Transverse colon (tissue), 4 donors: ENCODE measurements around the gene BTBD19. TPM values are rescaled to one million over a fixed set of nuclear protein-coding genes. Genes with fewer than 3 reads are reported as not detected.
A peak's percentile ranks its signal among the peaks of the same experiment; 100 is the strongest.
"Not testable (repeated sequence)": the region's sequence is repeated elsewhere in the genome, so short reads cannot be mapped to it uniquely, and the experiment has no call there.

ENCODE experiments used
- DNase-seq: peaks from one replicate; pipeline ENCODE4 v3.0.0-alpha.2; 2019
- H3K27ac ChIP-seq, 4 donors: fragments of 200-600 bp; sonication (generic); 2 replicates each; pipeline ENCODE4 v1.5.1; 2016 to 2018; ENCODE audit warnings: inconsistent platforms in 4 of 4
- H3K27me3 ChIP-seq: fragments of 200-600 bp; sonication (generic); 2 replicates; pipeline ENCODE4 v1.5.1; 2017; ENCODE audit warnings: inconsistent platforms
- H3K36me3 ChIP-seq, 4 donors: fragments of 200-600 bp; sonication (generic); 2 replicates each; pipeline ENCODE4 v1.5.1; 2017 to 2019; ENCODE audit warnings: inconsistent platforms in 4 of 4
- H3K4me1 ChIP-seq, 4 donors: fragments of 200-600 bp; sonication (generic); 2 replicates each; pipeline ENCODE4 v1.5.1; 2017 to 2020; ENCODE audit warnings: inconsistent platforms in 4 of 4
- H3K4me3 ChIP-seq, 4 donors: fragments of 200-600 bp; sonication (generic); 1 replicate in 1 of 4; 2 replicates in 3 of 4; pipeline versions ENCODE4 v1.5.1 to v1.6.1; 2017 to 2019; ENCODE audit warnings: inconsistent platforms in 4 of 4
- H3K9me3 ChIP-seq, 2 donors: fragments of 200-600 bp; sonication (generic); 2 replicates each; pipeline ENCODE4 v1.5.1; 2017 to 2019; ENCODE audit warnings: inconsistent platforms in 2 of 2
- EP300 ChIP-seq: sonication (generic); formaldehyde crosslinking; IDR thresholded peaks from one replicate; pipeline ENCODE4 v1.6.1; 2017; ENCODE audit warnings: antibody characterized with exemption, low read depth
- POLR2A ChIP-seq: fragments of 450-650 bp; IDR thresholded peaks from one replicate; pipeline ENCODE4 v1.6.1; 2016; ENCODE audit warnings: antibody characterized with exemption, mild to moderate bottlenecking, moderate library complexity
- POLR2AphosphoS5 ChIP-seq, 3 donors: sonication (generic); formaldehyde crosslinking; IDR thresholded peaks; one replicate each; pipeline ENCODE4 v1.6.1; 2016; ENCODE audit warnings: antibody characterized with exemption in 3 of 3
- WGBS, 2 donors: methylation state at CpG; one replicate each; pipeline ENCODE4 v1.1.5; 2018; ENCODE audit warnings: low coverage in 1 of 2; 5-methylcytosine and 5-hydroxymethylcytosine counted together
- in situ Hi-C, 4 donors: fragments of 200-750 bp; cut with MboI; loops; one replicate each; pipeline versions ENCODE4 v1.15.0 to v1.15.1; 2017; ENCODE audit warnings: low sequenced_read_pairs in 3 of 4, low pct_ligation_motif_present in 1 of 4, low pct_unique_long_range_greater_than_20kb in 1 of 4
- intact Hi-C: fragments of 100-400 bp; cut with DNase I; formaldehyde crosslinking; loops from one replicate; pipeline ENCODE4 v1.15.1; 2023; ENCODE audit warnings: low total_unique reads
- total RNA-seq, 4 donors: library from RNA; depleted of rRNA; stranded (reverse); fragments of >200 nt; gene quantifications; one replicate each; pipeline ENCODE4 v1.1.0, GENCODE V29; 2016
- TF ChIP-seq, protein P1 (sequence below), 5 experiments: fragments of 200-600 bp in 3 of 5; fragments of 450-650 bp in 2 of 5; sonication (generic) in 3 of 5; IDR thresholded peaks; 1 replicate in 2 of 5; 2 replicates in 3 of 5; pipeline ENCODE4 v1.5.1; 2016 to 2017; ENCODE audit warnings: antibody characterized with exemption in 5 of 5, inconsistent platforms in 3 of 5, mild to moderate bottlenecking in 2 of 5, moderate library complexity in 1 of 5

BTBD19 gene
- total RNA-seq, 4 donors from 2014 or later, result 1.5 to 22.1 (median 3.7) TPM

DNA sequence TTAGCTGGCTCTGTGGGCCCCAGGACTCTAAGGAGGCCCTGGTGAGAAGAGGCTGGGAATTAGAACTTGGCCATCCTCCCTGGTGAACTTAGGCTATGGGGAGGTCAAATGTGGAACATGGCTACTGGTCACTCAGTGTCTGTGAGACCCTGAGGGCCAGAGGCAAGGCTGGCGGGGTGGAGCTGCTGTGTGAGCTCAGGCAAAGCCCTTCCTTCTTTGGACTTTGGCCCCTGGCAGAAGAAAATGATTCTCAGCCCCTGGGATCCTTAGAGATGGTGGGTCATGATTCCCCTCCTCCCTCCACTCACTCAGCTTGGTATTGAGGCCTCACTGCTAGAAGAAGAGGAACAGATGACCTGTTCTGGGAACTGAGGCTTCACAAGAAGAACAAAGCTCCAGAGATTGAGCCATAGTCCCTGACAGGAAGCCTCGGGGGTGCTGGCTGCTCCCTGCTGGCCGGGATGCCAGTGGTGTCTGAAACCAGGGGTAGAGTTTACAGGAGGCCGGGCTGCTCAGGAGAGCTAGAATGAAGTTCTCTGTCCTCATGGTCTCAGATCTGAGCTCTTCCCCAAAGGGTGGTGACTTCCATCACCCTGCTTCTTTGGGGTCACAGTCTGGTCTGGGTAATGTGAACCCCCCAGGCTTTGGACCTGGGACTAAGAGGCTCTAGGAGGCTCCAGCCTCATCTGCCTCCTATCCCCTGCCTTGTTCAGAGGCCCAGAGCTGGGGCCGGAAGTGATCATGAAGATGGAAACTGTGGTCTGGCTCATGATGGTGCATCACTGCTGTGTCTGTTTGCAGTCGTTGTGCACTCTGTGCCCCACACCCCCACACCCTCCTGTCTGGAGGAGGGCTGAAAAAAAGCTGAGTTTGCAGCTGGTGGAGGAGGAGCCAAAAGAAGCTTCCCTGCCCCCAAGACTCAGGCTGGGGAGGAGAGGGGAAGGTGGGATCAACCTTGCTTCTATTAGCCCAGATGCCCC lies 905 bp downstream of the BTBD19 start:
- Histone ChIP-seq H3K4me1 (peaks cover 39 to 70% (median 53%) of the 10 kb centered on the region in 4 donors), H3K36me3 (peaks cover 0 to 6% (median 0%) of the 10 kb centered on the region in 4 donors), H3K9me3 (no peaks in the 10 kb centered on the region), H3K27me3 (no peaks in the 10 kb centered on the region), H3K27ac (peak overlapping the region; percentile 92 to 96 (median 94)), H3K4me3 (peak overlapping the region in 3 of 4 donors; percentile 3 to 26 (median 4))
- DNase-seq, result peak; percentile 68
- whole genome bisulfite sequencing, 2 donors, result 26 to 40% methylated on average over 1 to 6 of the region's 6 CpGs
- TF ChIP-seq, protein P1, sequence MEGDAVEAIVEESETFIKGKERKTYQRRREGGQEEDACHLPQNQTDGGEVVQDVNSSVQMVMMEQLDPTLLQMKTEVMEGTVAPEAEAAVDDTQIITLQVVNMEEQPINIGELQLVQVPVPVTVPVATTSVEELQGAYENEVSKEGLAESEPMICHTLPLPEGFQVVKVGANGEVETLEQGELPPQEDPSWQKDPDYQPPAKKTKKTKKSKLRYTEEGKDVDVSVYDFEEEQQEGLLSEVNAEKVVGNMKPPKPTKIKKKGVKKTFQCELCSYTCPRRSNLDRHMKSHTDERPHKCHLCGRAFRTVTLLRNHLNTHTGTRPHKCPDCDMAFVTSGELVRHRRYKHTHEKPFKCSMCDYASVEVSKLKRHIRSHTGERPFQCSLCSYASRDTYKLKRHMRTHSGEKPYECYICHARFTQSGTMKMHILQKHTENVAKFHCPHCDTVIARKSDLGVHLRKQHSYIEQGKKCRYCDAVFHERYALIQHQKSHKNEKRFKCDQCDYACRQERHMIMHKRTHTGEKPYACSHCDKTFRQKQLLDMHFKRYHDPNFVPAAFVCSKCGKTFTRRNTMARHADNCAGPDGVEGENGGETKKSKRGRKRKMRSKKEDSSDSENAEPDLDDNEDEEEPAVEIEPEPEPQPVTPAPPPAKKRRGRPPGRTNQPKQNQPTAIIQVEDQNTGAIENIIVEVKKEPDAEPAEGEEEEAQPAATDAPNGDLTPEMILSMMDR (IDR thresholded peaks at IDR 0.05), result peak in 2 of 5 experiments; percentile 8 to 15
- peak; percentile 46 for TF ChIP-seq POLR2A
- peak in 1 of 3 donors; percentile 40 for TF ChIP-seq POLR2AphosphoS5 (IDR thresholded peaks at IDR 0.05)
- TF ChIP-seq EP300, result no peak
- intact Hi-C loops, result no loop called here
- in situ Hi-C loops, result no loop called here

DNA sequence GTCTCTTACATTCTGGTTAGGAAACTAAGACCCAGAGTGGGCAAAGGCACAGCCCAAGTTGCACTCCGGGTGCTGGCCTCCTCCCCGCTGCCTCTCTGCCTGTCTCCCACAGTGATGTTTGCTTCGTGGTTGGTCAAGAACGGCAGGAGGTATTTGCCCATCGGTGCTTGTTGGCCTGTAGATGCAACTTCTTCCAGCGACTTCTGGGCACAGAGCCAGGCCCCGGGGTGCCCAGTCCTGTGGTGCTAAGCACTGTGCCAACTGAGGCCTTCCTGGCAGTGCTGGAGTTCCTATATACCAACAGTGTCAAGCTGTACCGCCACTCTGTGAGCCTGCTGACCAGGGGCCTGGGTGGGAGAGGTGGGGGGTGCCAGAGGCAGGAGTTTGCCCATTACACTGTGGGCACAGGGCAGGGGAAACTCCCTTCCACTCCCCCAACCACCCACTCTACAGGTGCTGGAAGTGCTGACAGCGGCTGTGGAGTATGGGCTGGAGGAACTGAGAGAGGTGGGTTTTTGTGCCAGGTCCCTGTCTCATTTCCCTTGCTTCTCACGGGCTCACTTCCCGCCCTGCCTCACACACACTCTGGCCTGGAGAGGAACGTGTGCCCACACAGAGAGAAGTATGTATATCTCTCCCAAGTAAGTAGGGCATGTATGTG lies 1.9 kb downstream of the BTBD19 start:
- WGBS, 2 donors, result 50 to 55% methylated on average over 1 to 11 of the region's 12 CpGs
- Histone ChIP-seq H3K4me3 (no peak overlapping the region), H3K27me3 (no peaks in the 10 kb centered on the region), H3K27ac (peak overlapping the region; percentile 92 to 96 (median 94)), H3K36me3 (peaks cover 0 to 6% (median 0%) of the 10 kb centered on the region in 4 donors), H3K9me3 (no peaks in the 10 kb centered on the region), H3K4me1 (peaks cover 39 to 75% (median 53%) of the 10 kb centered on the region in 4 donors)
- in situ Hi-C loops (no loop called here), intact Hi-C loops (no loop called here)
- peak; percentile 31 for DNase-seq
- TF ChIP-seq POLR2A, result no peak
- no peak for TF ChIP-seq EP300
- TF ChIP-seq, protein P1 (IDR thresholded peaks at IDR 0.05), result no peak
- TF ChIP-seq POLR2AphosphoS5 (IDR thresholded peaks at IDR 0.05), result no peak

DNA sequence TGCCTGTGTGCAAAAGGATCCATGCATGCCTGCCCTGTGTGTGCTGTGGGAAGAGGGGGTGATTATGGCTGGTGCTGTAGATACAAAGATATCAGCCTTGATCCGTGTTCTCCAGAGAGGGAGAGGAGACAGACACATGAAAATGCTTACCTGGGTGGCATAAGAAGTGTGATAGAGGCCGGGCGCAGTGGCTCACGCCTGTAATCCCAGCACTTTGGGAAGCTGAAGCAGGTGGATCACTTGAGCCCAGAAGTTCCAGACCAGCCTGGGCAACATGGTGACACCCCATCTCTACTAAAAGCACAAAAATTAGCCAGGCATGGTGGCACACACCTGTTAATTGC lies 2.4 kb downstream of the BTBD19 start:
- in situ Hi-C loops, result not testable (repeated sequence)
- 86 to 93% methylated on average over 3 to 4 of the region's 4 CpGs for WGBS, 2 donors

DNA sequence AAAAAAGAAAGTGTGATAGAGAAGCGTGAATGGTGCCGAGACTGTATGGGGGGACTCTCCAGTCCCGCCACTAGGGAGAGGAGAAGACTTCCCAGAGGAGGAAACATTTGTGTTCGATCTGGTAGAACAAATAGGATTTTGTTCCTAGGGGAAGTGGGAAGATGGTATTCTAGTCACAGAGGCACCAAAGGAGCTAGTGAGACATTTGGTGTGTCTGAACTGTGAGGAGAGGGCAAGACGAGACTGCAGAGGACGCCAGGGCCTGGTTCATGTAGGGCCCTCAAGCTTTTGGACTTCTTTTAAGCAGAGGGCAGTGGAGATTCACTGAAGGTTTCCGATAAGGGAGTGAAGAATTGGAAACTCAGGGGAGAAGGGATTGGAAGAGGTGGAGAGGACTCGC lies 2.9 kb downstream of the BTBD19 start:
- Histone ChIP-seq H3K27me3 (no peaks in the 10 kb centered on the region), H3K27ac (peak overlapping the region; percentile 10 to 96 (median 94)), H3K4me1 (peaks cover 38 to 70% (median 50%) of the 10 kb centered on the region in 4 donors), H3K4me3 (no peak overlapping the region), H3K9me3 (no peaks in the 10 kb centered on the region), H3K36me3 (no peaks in the 10 kb centered on the region)
- 78 to 95% methylated on average over 3 to 8 of the region's 8 CpGs for WGBS, 2 donors
- in situ Hi-C loops (no loop called here), intact Hi-C loops (no loop called here)
- no peak for TF ChIP-seq POLR2AphosphoS5 (IDR thresholded peaks at IDR 0.05)
- TF ChIP-seq, protein P1 (IDR thresholded peaks at IDR 0.05), result no peak
- TF ChIP-seq EP300, result no peak
- no peak for TF ChIP-seq POLR2A
- DNase-seq, result no peak

More for the DNA sequence above, 2.4 kb downstream of the BTBD19 start:
- H3K27me3 ChIP-seq, intact Hi-C loops, H3K9me3 ChIP-seq, H3K36me3 ChIP-seq, DNase-seq, H3K4me3 ChIP-seq: not testable (repeated sequence)
- H3K27ac ChIP-seq, result peak overlapping the region; percentile 92 to 96 (median 94)
- peaks cover 39 to 75% (median 53%) of the 10 kb centered on the region in 4 donors for H3K4me1 ChIP-seq
